ENCODE measurements around the gene OR52D1.

The OR52D1 gene

DNA sequence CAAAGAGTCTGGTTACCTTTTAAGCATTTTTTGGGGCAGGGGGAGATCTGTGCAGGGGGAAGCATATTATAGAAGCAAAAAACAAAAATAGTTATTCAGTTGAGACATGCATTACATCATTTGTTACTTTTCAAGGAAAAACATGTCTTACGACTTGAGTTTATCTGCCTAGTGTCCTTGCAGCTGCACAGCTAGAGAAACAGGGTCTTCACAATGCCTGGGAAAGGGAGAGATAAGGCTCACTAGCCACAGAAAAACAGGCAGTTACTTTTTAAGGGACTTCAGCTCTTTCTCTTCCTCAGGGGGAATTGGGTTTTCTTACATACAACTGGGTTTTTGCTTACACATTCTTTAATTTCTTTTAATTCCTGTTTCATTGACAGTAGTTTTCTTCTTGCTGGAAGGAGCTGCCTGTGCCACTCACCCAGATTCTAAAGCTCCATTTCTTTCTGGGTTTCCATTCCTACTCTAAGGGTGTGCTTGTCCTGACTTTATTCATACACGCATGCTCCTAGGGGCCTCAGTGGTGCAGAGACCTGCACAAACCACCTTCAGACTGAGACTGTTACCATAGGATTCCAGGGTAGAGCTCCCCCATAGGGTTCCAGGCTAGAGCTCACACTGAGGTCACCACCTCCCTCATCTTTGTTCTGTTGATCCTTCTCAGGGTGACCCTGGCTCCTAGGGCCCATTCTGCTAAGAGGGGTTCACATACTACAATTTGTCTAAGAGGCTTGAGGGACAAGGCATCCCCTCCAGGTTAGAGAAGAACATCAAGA is 42.8 kb downstream of the OR52D1 start:
- H3K9me3 Mint-ChIP-seq: no peaks in the 10 kb centered on the region
- no peak overlapping the region for H3K4me3 Mint-ChIP-seq
- no peak overlapping the region for H3K27ac Mint-ChIP-seq
- H3K4me1 Mint-ChIP-seq (ENCODE audit: low read depth): no peaks in the 10 kb centered on the region
- no peaks in the 10 kb centered on the region for H3K27me3 Mint-ChIP-seq (ENCODE audit: low read depth)
- H3K36me3 Mint-ChIP-seq (ENCODE audit: low read depth): no peaks in the 10 kb centered on the region

DNA sequence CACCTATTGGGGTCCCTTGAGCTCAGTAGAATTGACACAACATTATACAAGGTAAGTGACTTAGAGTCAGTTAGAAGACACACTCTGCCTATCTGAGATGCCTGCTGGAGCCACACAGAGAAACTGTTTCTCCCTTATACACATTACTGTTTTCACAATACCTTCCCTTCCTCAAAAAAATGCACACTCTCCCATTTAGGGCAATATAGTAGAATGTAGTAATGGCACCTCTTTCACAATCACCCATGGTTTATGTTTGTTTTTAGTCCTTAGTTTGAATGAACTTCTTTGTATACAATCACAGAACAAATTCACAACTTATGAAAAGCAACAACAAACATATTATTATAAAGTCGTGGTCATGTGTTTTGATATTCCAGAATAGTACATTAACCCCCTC is 45.6 kb downstream of the OR52D1 start:
- Mint-ChIP-seq H3K4me3 (no peak overlapping the region), H3K27me3 (ENCODE audit: low read depth) (no peaks in the 10 kb centered on the region), H3K27ac (no peak overlapping the region), H3K36me3 (ENCODE audit: low read depth) (no peaks in the 10 kb centered on the region), H3K9me3 (no peaks in the 10 kb centered on the region), H3K4me1 (ENCODE audit: low read depth) (no peaks in the 10 kb centered on the region)

DNA sequence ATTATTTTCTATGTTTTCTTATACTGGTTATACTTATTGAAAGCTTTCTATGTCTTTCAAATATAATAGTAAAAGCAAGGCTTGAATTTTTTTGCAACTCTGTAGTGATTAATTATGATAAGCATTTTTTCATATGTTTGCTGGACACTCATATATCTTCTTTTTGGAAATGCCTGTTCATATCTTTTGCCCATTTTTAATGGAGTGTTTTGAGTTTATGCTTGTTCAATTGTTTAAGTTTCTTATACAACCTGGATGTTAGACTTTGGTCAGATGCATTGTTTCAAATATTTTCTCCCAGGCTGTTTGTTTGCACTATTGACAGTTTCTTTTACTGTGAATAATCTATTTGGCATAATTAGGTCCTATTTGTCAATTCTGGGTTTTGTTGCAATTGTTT is 48.0 kb downstream of the OR52D1 start:
- H3K27me3 Mint-ChIP-seq (ENCODE audit: low read depth): peaks cover 4% of the 10 kb centered on the region
- no peaks in the 10 kb centered on the region for H3K36me3 Mint-ChIP-seq (ENCODE audit: low read depth)
- no peak overlapping the region for H3K27ac Mint-ChIP-seq
- no peak overlapping the region for H3K4me3 Mint-ChIP-seq
- H3K9me3 Mint-ChIP-seq: no peaks in the 10 kb centered on the region
- H3K4me1 Mint-ChIP-seq (ENCODE audit: low read depth): no peaks in the 10 kb centered on the region
